ENCODE data around the gene GNAT1.

DNA sequence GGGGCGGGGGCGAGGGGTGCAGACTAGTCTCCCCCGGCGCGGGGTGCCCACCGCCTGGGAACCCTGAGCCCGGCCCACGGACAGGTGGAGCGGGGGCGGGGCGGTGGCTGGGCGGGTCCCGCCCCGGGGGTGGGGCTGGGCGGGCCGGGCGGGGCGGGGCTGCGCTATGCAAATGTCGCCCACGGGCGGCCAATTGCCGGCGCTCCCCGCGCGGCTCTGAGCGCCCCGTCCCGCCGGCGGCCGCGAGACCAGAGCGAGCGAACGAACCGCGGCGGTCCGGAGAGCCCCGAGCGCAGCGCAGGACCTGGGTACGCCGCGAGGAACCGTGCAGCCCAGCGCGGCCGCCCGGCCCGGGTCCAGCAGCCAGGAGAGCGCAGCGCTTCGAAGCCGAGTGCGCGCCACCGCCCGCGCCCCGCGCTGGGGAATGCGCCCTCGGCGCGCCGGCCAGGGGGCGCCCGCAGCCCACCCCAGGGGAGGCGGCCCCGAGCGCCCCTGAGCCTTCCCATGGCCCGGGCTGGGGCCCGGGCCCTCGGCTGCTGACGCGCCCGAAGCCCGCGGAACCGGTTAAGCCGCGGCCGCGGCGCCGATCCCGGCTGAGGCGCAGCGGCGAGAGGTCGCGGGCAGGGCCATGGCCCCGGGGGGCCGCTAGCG is 36.4 kb upstream of the GNAT1 start, which contains the start of gene SEMA3F:
- no peak for TF ChIP-seq EZH2 (IDR thresholded peaks at IDR 0.05; ENCODE audit: borderline replicate concordance, insufficient read depth, low read depth, low read length, poor library complexity, severe bottlenecking)
- TF ChIP-seq, protein P1, sequence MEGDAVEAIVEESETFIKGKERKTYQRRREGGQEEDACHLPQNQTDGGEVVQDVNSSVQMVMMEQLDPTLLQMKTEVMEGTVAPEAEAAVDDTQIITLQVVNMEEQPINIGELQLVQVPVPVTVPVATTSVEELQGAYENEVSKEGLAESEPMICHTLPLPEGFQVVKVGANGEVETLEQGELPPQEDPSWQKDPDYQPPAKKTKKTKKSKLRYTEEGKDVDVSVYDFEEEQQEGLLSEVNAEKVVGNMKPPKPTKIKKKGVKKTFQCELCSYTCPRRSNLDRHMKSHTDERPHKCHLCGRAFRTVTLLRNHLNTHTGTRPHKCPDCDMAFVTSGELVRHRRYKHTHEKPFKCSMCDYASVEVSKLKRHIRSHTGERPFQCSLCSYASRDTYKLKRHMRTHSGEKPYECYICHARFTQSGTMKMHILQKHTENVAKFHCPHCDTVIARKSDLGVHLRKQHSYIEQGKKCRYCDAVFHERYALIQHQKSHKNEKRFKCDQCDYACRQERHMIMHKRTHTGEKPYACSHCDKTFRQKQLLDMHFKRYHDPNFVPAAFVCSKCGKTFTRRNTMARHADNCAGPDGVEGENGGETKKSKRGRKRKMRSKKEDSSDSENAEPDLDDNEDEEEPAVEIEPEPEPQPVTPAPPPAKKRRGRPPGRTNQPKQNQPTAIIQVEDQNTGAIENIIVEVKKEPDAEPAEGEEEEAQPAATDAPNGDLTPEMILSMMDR (IDR thresholded peaks at IDR 0.05), result no peak
